HG03457 (cell line): ENCODE results near the gene ATIC.

ENCODE experiments used
- ATAC-seq: cut with Tn5 transposase; IDR thresholded peaks from one replicate; pipeline ENCODE4 v1.9.1; 2021; ENCODE audit warnings: moderate number of reproducible peaks; ENCODE audit not compliant: unreplicated experiment

Gene ATIC

GRCh38 chr2:215374642-215375466 lies 63.0 kb downstream of the ATIC start:
- ATAC-seq, result no peak

GRCh38 chr2:215375467-215375830 lies 63.6 kb downstream of the ATIC start:
- no peak for ATAC-seq

DNA sequence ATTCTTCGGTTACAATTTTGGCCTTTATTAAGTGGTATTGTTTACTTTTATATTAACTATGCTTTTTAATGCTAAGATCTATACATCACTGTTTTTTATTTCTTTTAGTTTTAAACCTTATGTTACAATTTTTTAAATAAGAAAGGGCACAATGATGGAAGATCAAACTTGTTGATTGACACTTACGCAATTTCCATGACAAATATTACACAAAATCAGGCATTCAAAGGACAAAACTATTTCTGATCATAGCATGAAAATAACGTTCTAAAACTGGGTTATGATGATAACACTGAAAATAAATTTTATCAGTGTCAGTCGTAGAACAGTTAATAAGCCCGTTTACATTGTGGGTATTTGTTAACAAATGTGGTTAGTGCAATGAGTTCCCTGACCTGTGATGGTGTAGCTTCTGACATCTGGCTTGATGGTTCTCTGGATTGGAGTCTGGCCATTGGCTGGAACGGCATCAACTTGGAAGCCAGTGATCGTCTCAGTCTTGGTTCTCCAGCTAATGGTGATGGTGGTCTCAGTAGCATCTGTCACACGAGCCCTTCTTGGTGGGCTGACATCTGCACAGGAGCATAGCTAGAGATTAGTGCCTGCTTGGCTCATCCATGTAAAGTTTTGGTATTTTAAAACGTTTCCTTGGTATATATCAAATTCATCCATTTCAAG lies 64.4 kb downstream of the ATIC start:
- no peak for ATAC-seq

GRCh38 chr2:215377283-215377682 lies 65.4 kb downstream of the ATIC start:
- ATAC-seq, result no peak

DNA sequence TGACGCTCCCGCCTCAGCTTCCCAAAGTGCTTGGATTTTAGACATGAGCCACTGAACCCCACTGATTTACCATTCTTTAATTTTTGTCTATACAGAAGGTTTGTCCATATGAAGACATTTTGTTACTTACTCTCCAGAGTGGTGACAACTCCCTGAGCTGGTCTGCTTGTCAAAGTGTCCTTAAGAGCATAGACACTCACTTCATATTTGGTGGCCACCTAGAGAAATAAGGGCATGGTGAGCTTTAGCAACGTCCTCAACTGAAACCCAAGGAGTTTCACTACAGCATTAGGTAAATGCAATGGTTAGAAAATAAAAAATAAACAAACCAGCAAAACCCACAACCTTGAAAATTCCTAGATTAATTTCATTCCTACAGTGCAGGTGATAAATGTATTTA lies 66.2 kb downstream of the ATIC start:
- no peak for ATAC-seq

GRCh38 chr2:215379039-215379438 lies 67.2 kb downstream of the ATIC start:
- ATAC-seq, result no peak

DNA sequence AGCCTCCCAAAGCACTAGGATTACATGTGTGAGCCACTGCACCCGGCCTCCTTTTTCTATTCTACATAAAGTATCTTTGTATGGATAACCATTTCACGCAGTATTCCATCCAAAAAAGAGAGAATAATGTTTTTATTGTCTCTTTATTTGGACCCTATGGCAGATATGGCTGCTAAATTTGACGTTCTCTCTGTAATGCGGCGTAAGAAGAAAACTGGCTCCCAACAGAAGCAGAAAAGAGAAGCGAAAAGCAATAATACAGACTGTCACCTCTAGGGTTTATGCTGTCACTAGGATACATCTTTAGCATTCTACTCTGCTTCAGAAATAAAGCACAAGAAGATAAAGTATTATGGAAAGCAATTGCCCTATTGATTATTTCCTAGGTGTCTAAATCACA lies 68.1 kb downstream of the ATIC start:
- no peak for ATAC-seq

GRCh38 chr2:215380699-215381098 lies 68.8 kb downstream of the ATIC start:
- ATAC-seq, result no peak

DNA sequence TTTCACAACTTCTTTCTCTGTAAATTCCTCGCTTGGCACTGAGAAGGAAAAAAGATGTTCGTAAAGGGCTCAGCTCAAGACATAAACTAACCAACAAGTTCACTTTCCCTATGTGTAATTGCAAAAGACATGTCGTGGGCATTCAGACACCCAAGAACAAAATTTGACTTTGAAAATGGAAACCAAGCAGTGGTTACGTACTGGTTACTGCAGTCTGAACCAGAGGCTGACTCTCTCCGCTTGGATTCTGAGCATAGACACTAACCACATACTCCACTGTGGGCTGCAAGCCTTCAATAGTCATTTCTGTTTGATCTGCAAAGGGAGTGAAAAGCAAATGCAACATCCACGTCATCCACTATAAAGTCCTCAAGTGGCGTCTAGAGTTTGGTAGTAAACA lies 70.2 kb downstream of the ATIC start:
- ATAC-seq, result no peak

DNA sequence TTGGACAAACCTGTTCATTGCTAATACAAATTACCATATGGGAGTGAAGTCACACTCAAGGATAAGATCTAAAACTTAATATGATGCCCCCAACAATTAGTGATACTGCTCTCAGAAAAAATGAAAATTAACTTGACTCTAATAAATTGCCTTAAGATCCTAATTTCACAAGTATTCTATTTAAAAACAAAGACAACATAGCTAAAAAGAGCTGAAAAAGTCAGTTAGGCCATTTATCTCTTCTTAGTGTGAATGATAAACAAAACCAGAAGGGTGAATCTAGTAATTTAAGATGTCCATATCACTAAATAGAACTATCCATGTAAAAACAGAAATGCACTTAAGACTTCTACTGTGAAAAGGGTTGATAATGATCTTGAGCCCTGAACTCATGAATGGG lies 70.6 kb downstream of the ATIC start:
- ATAC-seq, result no peak

GRCh38 chr2:215383652-215384279 lies 71.9 kb downstream of the ATIC start:
- ATAC-seq, result no peak

DNA sequence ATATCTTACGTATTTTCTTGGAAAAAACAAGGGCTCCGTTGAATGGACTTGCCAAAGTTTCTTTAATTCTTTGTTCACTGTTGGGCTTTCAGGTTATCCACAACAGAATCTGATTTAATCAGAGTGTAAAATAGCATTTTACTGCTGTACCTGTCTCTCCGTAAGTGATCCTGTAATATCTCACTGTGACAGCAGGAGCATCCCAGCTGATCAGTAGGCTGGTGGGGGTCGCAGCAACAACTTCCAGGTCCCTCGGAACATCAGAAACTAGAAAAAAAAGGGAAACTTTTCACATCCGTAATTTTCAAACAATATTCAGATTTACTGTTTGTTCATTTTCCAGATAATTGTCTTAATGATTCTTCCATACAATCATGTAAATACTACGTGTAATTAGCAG lies 72.9 kb downstream of the ATIC start:
- ATAC-seq, result no peak

DNA sequence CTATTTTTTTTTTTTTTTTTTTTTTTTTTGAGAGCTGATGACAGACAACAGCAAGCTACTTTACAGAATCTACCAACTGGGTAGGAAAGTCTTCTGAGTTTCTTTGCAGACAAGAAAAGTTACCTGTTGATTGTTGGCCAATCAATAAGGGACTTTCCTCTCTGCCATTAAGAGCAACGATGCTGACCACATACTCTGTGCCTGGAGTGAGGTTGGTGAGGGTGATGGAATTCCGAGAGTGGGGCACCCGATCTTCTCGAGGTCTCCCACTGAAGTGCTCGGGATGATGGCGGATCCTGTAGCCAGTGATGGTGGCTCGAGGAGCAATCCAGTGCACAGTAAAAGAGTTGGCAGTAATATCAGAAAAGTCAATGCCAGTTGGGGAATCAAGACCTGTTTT lies 74.7 kb downstream of the ATIC start:
- ATAC-seq, result no peak

- ATAC-seq, result no peak
Measured at GRCh38 chr2:215388002-215388728, 76.3 kb downstream of the ATIC start.

GRCh38 chr2:215390550-215390913 lies 78.7 kb downstream of the ATIC start:
- ATAC-seq, result no peak

DNA sequence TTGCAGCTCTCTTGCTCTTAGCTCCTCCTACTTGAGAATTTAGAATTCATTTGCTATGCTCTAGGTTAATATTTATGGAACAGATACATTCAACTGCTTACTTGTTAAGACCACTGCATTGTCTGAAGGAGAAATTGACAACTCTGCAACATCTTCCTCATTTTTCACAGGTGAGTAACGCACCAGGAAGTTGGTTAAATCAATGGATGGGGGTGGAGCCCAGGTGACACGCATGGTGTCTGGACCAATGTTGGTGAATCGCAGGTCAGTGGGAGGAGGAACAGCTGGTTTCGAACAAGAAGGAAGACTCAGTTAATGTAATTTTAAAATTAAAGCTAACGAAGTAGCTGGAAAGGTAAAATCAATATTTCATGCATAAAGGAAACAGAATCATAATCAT lies 79.7 kb downstream of the ATIC start:
- no peak for ATAC-seq

DNA sequence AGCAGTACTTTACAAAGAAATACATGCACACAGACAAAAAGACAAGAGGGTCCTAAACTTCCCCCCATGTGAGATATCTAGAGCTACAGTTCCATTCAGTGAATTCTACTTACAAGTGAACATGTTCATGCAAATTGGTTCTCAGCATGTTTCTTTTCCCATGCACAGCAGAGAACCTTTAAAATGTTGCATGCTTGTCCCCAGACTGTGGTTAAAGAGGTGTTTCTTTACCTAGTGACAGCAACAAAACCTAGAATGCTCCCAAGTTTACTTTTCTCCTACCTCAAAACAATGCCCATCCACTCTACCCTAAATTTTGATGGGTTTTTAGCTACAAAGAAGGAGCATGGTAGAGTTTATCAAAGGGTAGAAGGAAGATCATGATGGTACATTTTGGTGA lies 80.3 kb downstream of the ATIC start:
- no peak for ATAC-seq

GRCh38 chr2:215392687-215393270 lies 80.9 kb downstream of the ATIC start:
- no peak for ATAC-seq

- no peak for ATAC-seq
Measured at GRCh38 chr2:215394102-215394805, 82.4 kb downstream of the ATIC start.

DNA sequence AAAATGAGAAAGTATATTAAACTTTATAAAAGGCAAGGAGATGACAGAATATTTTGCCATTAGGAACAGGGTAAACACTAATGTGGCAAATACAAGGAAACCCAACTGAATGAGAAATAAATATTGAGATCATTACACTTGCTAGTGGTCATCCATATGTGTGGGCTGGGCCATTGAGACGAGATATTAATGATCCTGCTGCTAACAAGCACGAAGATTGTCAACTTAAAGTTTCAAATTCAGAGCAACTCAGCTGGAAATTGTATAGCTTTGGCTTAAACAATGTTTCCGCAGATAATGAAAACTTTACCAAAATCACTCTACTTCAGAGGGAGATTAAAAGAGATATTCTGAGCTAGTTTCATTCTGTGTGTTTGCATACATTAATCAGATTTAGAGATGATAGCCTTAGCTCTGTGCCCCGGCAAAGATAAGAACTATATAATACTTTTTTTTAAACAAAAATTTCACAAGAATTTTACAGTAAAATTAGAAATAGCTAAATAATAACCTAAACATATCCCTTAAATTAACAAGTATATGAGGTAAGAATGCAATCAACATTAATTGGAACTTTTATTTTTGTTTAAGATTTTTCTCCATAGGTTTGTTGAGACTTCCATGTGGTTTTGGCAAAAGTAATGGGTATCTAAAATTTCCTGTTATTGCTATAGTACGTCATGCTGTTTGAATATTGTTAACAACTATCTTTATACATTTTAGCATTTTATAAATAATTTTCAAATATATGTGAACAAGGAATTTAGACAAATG lies 84.0 kb downstream of the ATIC start:
- ATAC-seq, result no peak
